Smooth muscle cell (in vitro differentiated cells): ENCODE data around the gene ARID1A. TPM values are rescaled to one million over a fixed set of nuclear protein-coding genes. Genes with fewer than 3 reads are reported as not detected.

ENCODE experiments used
- DNase-seq: peaks from one replicate; lab custom pipeline; 2025; ENCODE audit not compliant: unreplicated experiment; lab: John Stamatoyannopoulos, UW
- H2AFZ ChIP-seq: fragments of 200-600 bp; sonication (generic); 2 replicates; pipeline ENCODE4 v1.6.0; 2016; ENCODE audit warnings: antibody characterized with exemption, low read depth, mild to moderate bottlenecking
- H3F3A ChIP-seq: fragments of 200-600 bp; sonication (generic); 2 replicates; pipeline ENCODE4 v1.6.0; 2017; ENCODE audit warnings: antibody characterized with exemption, low read depth
- H3K27ac ChIP-seq: fragments of 200-600 bp; sonication (generic); 2 replicates; pipeline ENCODE4 v1.5.1; 2016; ENCODE audit warnings: low read depth, mild to moderate bottlenecking
- H3K27me3 ChIP-seq: fragments of 200-600 bp; sonication (generic); 2 replicates; pipeline ENCODE4 v1.6.1; 2016; ENCODE audit warnings: low read depth, mild to moderate bottlenecking
- H3K36me3 ChIP-seq: fragments of 200-600 bp; sonication (generic); 2 replicates; pipeline ENCODE4 v1.5.1; 2016; ENCODE audit warnings: low read depth
- H3K4me1 ChIP-seq: fragments of 200-600 bp; sonication (generic); 2 replicates; pipeline ENCODE4 v1.5.1; 2016; ENCODE audit warnings: low read depth
- H3K4me2 ChIP-seq: fragments of 200-600 bp; sonication (generic); 2 replicates; pipeline ENCODE4 v1.6.0; 2016; ENCODE audit warnings: mild to moderate bottlenecking
- H3K4me3 ChIP-seq: fragments of 200-600 bp; sonication (generic); 2 replicates; pipeline ENCODE4 v1.5.1; 2016; ENCODE audit warnings: mild to moderate bottlenecking
- H3K79me2 ChIP-seq: fragments of 200-600 bp; sonication (generic); 2 replicates; pipeline ENCODE4 v1.6.0; 2016; ENCODE audit warnings: low read depth, mild to moderate bottlenecking
- H3K9ac ChIP-seq: fragments of 200-600 bp; sonication (generic); 2 replicates; pipeline ENCODE4 v1.6.0; 2016; ENCODE audit warnings: low read depth
- H3K9me3 ChIP-seq: fragments of 200-600 bp; sonication (generic); replicated peaks from 2 replicates; pipeline ENCODE4 v1.5.1; 2016; ENCODE audit warnings: low read depth
- H4K20me1 ChIP-seq: fragments of 200-600 bp; sonication (generic); 2 replicates; pipeline ENCODE4 v1.6.0; 2016; ENCODE audit warnings: low read depth
- WGBS: methylation state at CpG from one replicate; pipeline ENCODE4 v1.1.7; 2016; ENCODE audit warnings: low lambda C conversion rate; 5-methylcytosine and 5-hydroxymethylcytosine counted together
- polyA plus RNA-seq: library from polyadenylated mRNA; unstranded; fragments of >200 nt; fragmentation: Nextera tagmentation; extraction: Ambion mirVana; gene quantifications from 2 replicates; pipeline ENCODE4 v1.2.1, GENCODE V29; 2016
- total RNA-seq: library from RNA; depleted of rRNA; stranded (reverse); fragments of >200 nt; gene quantifications from 2 replicates; pipeline ENCODE4 v1.2.3, GENCODE V29; 2014
- TF ChIP-seq, protein P1 (sequence below): fragments of 200-600 bp; sonication (generic); IDR thresholded peaks from 2 replicates; pipeline ENCODE4 v1.5.1; 2017; ENCODE audit warnings: borderline replicate concordance, mild to moderate bottlenecking, antibody characterized with exemption; ENCODE audit not compliant: insufficient read depth, poor library complexity, severe bottlenecking

The ARID1A gene
- total and polyA plus RNA-seq, 2 experiments from 2014 or later, result 17.5 to 33.1 TPM

DNA sequence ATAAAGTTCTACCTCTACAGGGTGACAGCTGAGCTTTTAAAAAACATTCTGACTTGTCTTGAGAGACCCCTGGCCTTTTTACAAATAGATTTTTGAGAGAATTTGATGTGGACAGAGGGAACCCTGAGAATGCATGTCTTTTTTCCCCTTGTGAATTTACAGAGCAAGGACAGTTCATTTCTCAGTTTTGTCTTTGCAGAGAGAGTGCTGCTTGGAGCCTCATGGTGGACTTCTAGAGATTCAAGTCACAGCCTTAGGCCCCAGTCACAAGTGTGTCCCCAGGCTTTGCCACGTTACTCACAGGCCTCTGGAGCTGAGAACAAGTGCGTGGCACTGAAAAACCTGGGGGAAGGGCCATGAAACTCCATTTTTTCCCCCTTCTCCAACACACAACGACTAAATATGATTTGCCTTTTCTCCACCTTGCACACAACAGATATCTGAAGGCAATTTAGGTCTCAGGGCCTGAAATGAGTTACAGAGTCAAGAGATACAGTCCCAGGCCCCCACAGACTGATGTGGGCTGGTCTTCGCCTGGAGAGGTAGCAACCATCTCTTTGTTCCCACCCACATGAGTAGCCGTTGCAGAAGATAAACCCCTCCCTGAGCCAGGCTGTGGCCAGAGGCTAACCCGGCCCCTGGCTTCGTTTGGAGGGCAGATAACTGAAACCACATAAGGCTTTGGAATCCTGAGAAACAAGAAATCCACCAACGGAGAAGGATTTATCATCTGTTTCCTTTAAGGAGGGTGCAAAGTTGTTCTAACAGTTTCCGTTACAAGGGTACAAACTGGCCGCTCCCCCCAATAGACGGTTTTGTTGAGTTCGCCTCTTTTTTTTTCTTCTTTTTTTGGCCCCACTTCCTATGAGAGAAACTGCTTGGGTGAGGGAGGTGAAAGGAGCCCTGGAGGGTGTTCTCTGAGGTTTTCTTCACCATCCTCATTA, 90.9 kb downstream of the ARID1A start:
- Histone ChIP-seq H3K4me2 (peak overlapping the region; percentile 89), H4K20me1 (peaks cover 10% of the 10 kb centered on the region), H3K9ac (peak overlapping the region; percentile 88), H3K4me3 (peak overlapping the region; percentile 81), H3K27me3 (no peaks in the 10 kb centered on the region), H2AFZ (peak overlapping the region; percentile 73), H3F3A (peaks cover 29% of the 10 kb centered on the region), H3K4me1 (peaks cover 25% of the 10 kb centered on the region), H3K27ac (peak overlapping the region; percentile 95), H3K36me3 (peaks cover 3% of the 10 kb centered on the region), H3K9me3 (no peaks in the 10 kb centered on the region), H3K79me2 (peaks cover 8% of the 10 kb centered on the region)
- peak; percentile 32 for DNase-seq
- 6% methylated on average over 12 of the region's 12 CpGs for WGBS
- TF ChIP-seq, protein P1, sequence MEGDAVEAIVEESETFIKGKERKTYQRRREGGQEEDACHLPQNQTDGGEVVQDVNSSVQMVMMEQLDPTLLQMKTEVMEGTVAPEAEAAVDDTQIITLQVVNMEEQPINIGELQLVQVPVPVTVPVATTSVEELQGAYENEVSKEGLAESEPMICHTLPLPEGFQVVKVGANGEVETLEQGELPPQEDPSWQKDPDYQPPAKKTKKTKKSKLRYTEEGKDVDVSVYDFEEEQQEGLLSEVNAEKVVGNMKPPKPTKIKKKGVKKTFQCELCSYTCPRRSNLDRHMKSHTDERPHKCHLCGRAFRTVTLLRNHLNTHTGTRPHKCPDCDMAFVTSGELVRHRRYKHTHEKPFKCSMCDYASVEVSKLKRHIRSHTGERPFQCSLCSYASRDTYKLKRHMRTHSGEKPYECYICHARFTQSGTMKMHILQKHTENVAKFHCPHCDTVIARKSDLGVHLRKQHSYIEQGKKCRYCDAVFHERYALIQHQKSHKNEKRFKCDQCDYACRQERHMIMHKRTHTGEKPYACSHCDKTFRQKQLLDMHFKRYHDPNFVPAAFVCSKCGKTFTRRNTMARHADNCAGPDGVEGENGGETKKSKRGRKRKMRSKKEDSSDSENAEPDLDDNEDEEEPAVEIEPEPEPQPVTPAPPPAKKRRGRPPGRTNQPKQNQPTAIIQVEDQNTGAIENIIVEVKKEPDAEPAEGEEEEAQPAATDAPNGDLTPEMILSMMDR, result no peak

DNA sequence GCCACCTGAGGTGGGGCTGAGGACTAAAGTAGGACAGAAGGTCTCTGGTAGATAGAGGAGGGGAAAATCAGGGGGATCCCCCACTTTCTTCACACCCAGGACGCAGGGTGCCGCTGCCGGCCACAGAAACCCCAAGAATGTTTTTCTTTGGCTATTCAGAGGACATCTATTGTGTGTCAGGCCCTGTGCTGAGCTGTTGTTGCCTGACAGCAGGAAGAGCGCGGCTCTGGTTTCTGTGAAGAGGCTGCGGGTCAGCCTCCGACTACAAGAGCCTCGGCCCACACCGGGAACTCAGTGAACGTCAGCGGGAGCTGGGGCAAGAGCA, 91.5 kb downstream of the ARID1A start:
- peaks cover 4% of the 10 kb centered on the region for H4K20me1 ChIP-seq
- WGBS, result 4% methylated on average over 11 of the region's 11 CpGs
- H3K4me3 ChIP-seq, result peak overlapping the region; percentile 81
- no peak for DNase-seq
- peak overlapping the region; percentile 95 for H3K27ac ChIP-seq
- H3F3A ChIP-seq, result peaks cover 26% of the 10 kb centered on the region
- peak overlapping the region; percentile 73 for H2AFZ ChIP-seq
- H3K27me3 ChIP-seq, result no peaks in the 10 kb centered on the region
- H3K4me2 ChIP-seq, result peak overlapping the region; percentile 89
- H3K4me1 ChIP-seq, result peaks cover 25% of the 10 kb centered on the region
- H3K9me3 ChIP-seq, result no peaks in the 10 kb centered on the region
- H3K9ac ChIP-seq, result peak overlapping the region; percentile 88
- no peaks in the 10 kb centered on the region for H3K36me3 ChIP-seq
- H3K79me2 ChIP-seq, result peaks cover 2% of the 10 kb centered on the region
- TF ChIP-seq, protein P1, result no peak

DNA sequence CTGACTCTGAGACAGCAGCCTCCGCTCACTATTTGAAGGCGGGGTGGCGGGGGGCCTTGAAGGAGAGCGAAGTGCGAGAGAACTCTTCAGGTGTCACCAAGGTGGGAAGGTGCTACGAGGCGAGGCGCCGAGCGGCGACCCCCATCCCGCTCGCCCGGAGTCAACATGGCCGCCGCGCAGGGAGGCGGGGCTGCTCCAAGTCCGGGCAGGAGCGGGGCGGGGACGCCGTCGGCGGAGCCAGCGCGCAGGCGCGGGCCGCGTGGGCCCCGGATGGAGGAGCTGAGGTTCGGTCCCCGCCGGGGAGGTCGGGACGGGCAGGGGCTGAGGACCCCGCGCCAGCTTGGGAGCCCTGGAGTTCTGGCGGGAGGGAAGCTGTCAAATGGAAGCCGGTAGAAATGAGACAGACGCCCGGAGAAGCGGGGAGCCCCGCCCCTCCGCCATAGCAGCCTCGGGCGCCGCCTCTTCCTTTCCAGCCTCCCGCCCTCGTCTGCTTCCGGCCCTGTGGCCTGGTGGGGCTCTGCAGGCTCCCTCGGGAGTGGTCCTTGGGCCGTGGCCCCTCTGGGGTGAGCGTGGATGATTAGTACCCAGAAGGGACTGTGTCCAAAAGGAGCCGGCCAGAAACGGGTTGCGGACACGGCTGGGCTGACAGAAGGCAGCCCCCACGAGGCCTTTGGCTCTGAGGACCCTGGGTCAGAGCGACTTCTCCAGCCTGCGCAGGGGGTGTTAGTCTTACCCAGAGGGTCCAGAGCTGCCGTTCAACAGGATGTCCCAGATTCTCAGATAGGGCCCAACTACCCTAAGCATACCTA, 92.1 kb downstream of the ARID1A start, which contains the start of gene PIGV:
Gene PIGV (plus strand): TSS at position 245 of the 809 bp plus-strand sequence. CDS start 2,866 bp downstream, outside the sequence.
- Histone ChIP-seq H2AFZ (peak within 1 kb of the TSS; percentile 73), H3K9me3 (no peaks in the 10 kb centered on the region), H3K4me2 (peak within 1 kb of the TSS; percentile 89), H3K27me3 (no peaks in the 10 kb centered on the region), H3K4me3 (peak within 1 kb of the TSS; percentile 81), H3K9ac (peak within 1 kb of the TSS; percentile 88), H3K36me3 (no peaks in the 10 kb centered on the region), H4K20me1 (peaks cover 3% of the 10 kb centered on the region), H3F3A (peaks cover 23% of the 10 kb centered on the region), H3K4me1 (peaks cover 25% of the 10 kb centered on the region), H3K27ac (peak within 1 kb of the TSS; percentile 95), H3K79me2 (no peaks in the 10 kb centered on the region)
- DNase-seq, result peak; percentile 78
- WGBS, result 2% methylated on average over 36 of the region's 63 CpGs
- TF ChIP-seq, protein P1, result no peak
